ENCODE data around the gene DAAM1.

DAAM1 gene

DNA sequence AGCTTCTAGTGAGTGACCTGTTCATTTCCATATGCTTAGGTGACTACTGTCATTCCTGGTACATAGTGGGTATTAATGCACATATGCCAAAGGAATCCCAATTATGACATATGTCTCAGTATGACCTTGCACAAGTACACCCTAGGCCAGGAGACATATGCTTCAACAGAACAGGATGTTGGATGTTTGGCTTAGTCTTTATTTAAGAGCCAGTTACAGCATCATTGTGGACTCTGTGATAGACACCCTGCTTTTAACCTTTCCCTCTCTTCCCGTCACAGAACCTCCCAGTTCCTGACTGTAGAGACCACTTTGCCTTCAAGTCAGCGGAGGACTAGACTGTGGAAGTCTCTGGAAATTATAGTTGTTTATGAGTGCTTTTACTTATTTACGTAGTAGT is 72.9 kb downstream of the DAAM1 start:
- H3K9me3 Mint-ChIP-seq: no peaks in the 10 kb centered on the region
- no peaks in the 10 kb centered on the region for H3K4me1 Mint-ChIP-seq
- H3K27ac Mint-ChIP-seq: no peak overlapping the region
- no peak for DNase-seq
- TF ChIP-seq CTCF (IDR thresholded peaks at IDR 0.05): no peak
- peaks cover 3% of the 10 kb centered on the region for H3K27me3 Mint-ChIP-seq (ENCODE audit: low read depth, poor library complexity)
- peaks cover 40% of the 10 kb centered on the region for H3K36me3 Mint-ChIP-seq (ENCODE audit: low read depth)
- H3K4me3 Mint-ChIP-seq: no peak overlapping the region

- Mint-ChIP-seq H3K27ac (peak overlapping the region; percentile 10), H3K9me3 (no peaks in the 10 kb centered on the region), H3K27me3 (ENCODE audit: low read depth, poor library complexity) (peaks cover 3% of the 10 kb centered on the region), H3K4me3 (no peak overlapping the region), H3K4me1 (no peaks in the 10 kb centered on the region), H3K36me3 (ENCODE audit: low read depth) (peaks cover 41% of the 10 kb centered on the region)
- DNase-seq: no peak
- peak; percentile 7 for TF ChIP-seq CTCF (IDR thresholded peaks at IDR 0.05)
Measured at GRCh38 chr14:59262717-59263454, 74.4 kb downstream of the DAAM1 start.

DNA sequence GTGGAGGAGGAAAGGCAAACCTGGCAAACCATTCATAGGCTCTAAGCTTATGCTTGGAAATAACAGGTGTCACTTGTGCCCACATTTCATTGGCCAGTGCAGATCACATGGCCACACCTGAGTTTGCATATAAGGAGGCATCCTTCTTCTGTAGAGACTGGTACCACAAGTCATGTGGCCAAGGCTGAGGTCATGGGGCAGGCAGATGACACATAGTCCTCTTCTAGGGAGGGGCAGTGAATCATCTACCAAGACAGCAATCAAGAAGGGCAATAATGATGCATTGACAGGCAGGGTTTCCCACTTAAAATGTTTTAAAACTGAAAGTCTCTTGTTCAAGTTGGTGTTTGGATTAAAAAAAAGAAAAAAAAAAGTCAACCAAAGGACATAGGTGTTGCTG is 77.3 kb downstream of the DAAM1 start:
- H3K27ac Mint-ChIP-seq: no peak overlapping the region
- TF ChIP-seq CTCF (IDR thresholded peaks at IDR 0.05): no peak
- DNase-seq: no peak
- H3K9me3 Mint-ChIP-seq: peaks cover 8% of the 10 kb centered on the region
- no peak overlapping the region for H3K4me3 Mint-ChIP-seq
- peaks cover 60% of the 10 kb centered on the region for H3K36me3 Mint-ChIP-seq (ENCODE audit: low read depth)
- H3K27me3 Mint-ChIP-seq (ENCODE audit: low read depth, poor library complexity): peaks cover 6% of the 10 kb centered on the region
- H3K4me1 Mint-ChIP-seq: peaks cover 24% of the 10 kb centered on the region

- no peak for TF ChIP-seq CTCF (IDR thresholded peaks at IDR 0.05)
- Mint-ChIP-seq H3K4me3 (no peak overlapping the region), H3K9me3 (peaks cover 8% of the 10 kb centered on the region), H3K27me3 (ENCODE audit: low read depth, poor library complexity) (peaks cover 6% of the 10 kb centered on the region), H3K4me1 (peaks cover 24% of the 10 kb centered on the region), H3K36me3 (ENCODE audit: low read depth) (peaks cover 60% of the 10 kb centered on the region), H3K27ac (no peak overlapping the region)
- no peak for DNase-seq
Measured at GRCh38 chr14:59267046-59267445, 78.6 kb downstream of the DAAM1 start.

DNA sequence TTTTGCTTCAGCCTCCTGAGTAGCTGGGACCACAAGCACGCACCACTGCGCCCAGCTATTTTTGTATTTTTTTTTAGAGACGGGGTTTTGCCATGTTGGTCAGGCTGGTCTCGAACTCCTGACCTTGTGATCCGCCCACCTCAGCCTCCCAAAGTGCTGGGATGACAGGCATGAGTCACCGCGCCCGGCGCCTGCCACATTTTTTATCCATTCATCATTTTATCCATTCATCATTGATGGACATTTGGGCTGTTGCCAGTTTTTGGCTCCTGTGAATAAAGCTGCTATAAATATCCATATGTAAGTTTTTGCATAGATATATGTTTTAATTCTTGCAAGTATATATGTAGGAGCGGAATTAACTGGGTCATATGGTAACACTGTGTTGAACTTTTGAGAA is 79.5 kb downstream of the DAAM1 start:
- H3K4me3 Mint-ChIP-seq: no peak overlapping the region
- no peak overlapping the region for H3K27ac Mint-ChIP-seq
- no peak for DNase-seq
- peaks cover 6% of the 10 kb centered on the region for H3K27me3 Mint-ChIP-seq (ENCODE audit: low read depth, poor library complexity)
- peaks cover 24% of the 10 kb centered on the region for H3K4me1 Mint-ChIP-seq
- TF ChIP-seq CTCF (IDR thresholded peaks at IDR 0.05): no peak
- peaks cover 8% of the 10 kb centered on the region for H3K9me3 Mint-ChIP-seq
- H3K36me3 Mint-ChIP-seq (ENCODE audit: low read depth): peaks cover 60% of the 10 kb centered on the region

DNA sequence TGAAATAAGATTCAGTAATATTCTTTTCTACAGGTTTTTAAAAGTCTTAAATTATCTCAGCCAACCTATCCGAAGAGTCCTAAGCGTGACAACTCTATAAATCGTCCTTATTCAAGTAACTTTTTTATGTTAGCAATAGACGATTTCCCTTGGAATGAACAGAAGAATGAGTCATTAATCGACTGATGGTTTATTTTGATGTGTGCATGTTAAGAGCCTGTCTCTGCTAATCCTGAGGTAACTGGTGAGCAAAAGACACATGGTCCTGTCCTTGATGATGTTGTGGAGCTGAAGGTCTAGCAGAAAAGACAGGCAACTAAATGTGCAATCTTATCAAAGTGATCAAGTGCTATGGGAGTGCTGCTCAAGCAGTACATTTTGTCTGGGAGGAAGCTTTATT is 80.4 kb downstream of the DAAM1 start:
- H3K4me1 Mint-ChIP-seq: peaks cover 27% of the 10 kb centered on the region
- peaks cover 8% of the 10 kb centered on the region for H3K9me3 Mint-ChIP-seq
- H3K27ac Mint-ChIP-seq: peak overlapping the region; percentile 95
- peak overlapping the region; percentile 31 for H3K4me3 Mint-ChIP-seq
- TF ChIP-seq CTCF (IDR thresholded peaks at IDR 0.05): no peak
- peaks cover 54% of the 10 kb centered on the region for H3K36me3 Mint-ChIP-seq (ENCODE audit: low read depth)
- DNase-seq: no peak
- peaks cover 3% of the 10 kb centered on the region for H3K27me3 Mint-ChIP-seq (ENCODE audit: low read depth, poor library complexity)
